Skeletal muscle satellite cell (primary cell): ENCODE data around the gene ARL11.

Experiments
- H3K27me3 ChIP-seq: 2 replicates; pipeline ENCODE4 v1.7.0; 2013; ENCODE audit warnings: low read length; ENCODE audit not compliant: control insufficient read depth, insufficient read depth
- H3K36me3 ChIP-seq: 2 replicates; pipeline ENCODE4 v1.7.0; 2013; ENCODE audit warnings: mild to moderate bottlenecking, control low read depth, low read length; ENCODE audit not compliant: insufficient read depth
- H3K4me1 ChIP-seq: 2 replicates; pipeline ENCODE4 v1.7.0; 2013; ENCODE audit warnings: low read length; ENCODE audit not compliant: control insufficient read depth, insufficient read depth
- H3K4me2 ChIP-seq: 2 replicates; pipeline ENCODE4 v1.7.0; 2013; ENCODE audit warnings: mild to moderate bottlenecking, low read length
- H3K4me3 ChIP-seq: 2 replicates; pipeline ENCODE4 v1.7.0; 2013; ENCODE audit warnings: low read length
- H3K9ac ChIP-seq: 2 replicates; pipeline ENCODE4 v1.7.0; 2013; ENCODE audit warnings: mild to moderate bottlenecking, low read depth, low read length, moderate library complexity
- H3K9me3 ChIP-seq: replicated peaks from 2 replicates; pipeline ENCODE4 v1.7.0; 2013; ENCODE audit warnings: mild to moderate bottlenecking, control low read depth, low read length

Gene ARL11

DNA sequence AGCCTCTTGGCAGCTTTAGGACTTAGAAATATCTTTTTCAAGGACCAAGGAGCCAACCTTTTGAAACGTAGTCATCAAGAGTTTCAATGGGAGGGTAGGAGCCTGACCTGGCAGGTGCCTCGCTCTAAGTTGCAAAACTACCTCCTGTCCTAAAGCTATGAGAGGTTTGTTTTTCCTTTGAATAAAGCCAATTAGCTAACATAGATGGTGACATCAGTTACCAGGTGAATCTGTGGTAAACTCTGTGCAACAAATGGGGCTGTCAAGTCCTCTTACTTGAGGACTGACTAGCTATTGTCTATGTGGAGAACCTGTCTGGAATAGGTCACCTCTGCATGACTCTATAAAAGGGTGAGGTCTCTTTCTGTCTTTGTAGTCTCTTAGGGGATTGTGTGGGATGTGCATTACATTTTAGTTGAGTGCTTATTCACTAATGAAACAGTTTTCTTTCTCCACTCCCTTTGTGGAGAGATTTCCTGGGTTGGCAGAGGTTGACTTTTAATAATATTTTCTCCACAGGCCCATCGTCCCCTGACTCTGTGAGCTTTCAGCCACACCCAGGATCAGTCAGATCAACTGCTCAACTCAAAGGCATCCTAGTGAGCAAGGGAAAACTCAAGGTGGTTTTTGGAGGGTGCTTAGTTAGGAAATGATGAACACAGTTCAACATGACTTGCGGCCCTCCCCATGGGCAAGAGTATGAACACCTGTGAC lies 9.9 kb downstream of the ARL11 start:
- no peak overlapping the region for H3K4me3 ChIP-seq
- H3K4me1 ChIP-seq, result peaks cover 11% of the 10 kb centered on the region

DNA sequence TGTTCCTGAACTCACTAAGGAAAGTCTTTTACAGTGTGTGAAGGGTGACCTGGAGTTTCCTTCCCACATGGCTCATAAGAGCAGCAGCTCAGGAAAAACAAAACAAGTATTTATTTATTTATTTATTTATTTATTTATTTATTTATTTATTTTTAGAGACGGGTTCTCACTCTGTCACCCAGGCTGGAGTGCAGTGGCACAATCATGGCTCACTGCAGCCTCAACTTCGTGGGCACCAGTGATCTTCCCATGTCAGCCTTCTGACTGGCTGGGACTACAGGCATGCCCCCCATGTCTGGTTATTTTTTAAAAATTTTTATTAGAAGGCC lies 10.4 kb downstream of the ARL11 start:
- no peaks in the 10 kb centered on the region for H3K9me3 ChIP-seq
- no peaks in the 10 kb centered on the region for H3K27me3 ChIP-seq
- H3K4me2 ChIP-seq, result no peak overlapping the region
- H3K9ac ChIP-seq, result no peak overlapping the region
- H3K36me3 ChIP-seq, result no peaks in the 10 kb centered on the region
- peaks cover 11% of the 10 kb centered on the region for H3K4me1 ChIP-seq
- no peak overlapping the region for H3K4me3 ChIP-seq

More for the DNA sequence above, 9.9 kb downstream of the ARL11 start:
- H3K9me3 ChIP-seq, result no peaks in the 10 kb centered on the region
- no peak overlapping the region for H3K4me2 ChIP-seq
- no peaks in the 10 kb centered on the region for H3K36me3 ChIP-seq
- no peaks in the 10 kb centered on the region for H3K27me3 ChIP-seq
- no peak overlapping the region for H3K9ac ChIP-seq

DNA sequence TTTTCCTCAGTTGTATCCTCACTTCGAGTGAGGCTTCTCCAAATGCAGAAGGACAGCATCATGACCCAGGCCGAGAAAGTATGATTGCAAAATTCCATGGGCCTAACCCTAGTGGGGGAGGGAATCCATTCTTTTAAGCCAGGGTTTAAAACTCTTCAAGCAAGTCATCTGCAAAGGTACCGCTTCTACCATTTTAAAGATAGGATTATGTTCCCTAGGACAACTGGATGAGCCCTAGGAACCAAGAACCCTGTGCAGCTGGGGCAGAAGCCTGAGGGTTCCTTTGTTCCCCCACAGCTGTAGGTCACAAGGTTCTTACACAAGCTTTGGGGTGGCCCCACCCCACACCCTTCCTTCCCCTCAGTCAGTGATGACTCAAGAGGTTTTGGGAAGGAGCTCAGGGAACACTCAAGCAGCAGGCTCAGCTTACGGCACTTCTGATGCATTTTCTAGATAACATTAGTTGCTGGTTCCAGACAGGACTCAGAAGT lies 13.5 kb downstream of the ARL11 start:
- peaks cover 8% of the 10 kb centered on the region for H3K4me1 ChIP-seq
- no peaks in the 10 kb centered on the region for H3K9me3 ChIP-seq
- H3K4me2 ChIP-seq, result peak overlapping the region; percentile 20
- H3K36me3 ChIP-seq, result no peaks in the 10 kb centered on the region
- H3K9ac ChIP-seq, result no peak overlapping the region
- H3K4me3 ChIP-seq, result no peak overlapping the region
- no peaks in the 10 kb centered on the region for H3K27me3 ChIP-seq

DNA sequence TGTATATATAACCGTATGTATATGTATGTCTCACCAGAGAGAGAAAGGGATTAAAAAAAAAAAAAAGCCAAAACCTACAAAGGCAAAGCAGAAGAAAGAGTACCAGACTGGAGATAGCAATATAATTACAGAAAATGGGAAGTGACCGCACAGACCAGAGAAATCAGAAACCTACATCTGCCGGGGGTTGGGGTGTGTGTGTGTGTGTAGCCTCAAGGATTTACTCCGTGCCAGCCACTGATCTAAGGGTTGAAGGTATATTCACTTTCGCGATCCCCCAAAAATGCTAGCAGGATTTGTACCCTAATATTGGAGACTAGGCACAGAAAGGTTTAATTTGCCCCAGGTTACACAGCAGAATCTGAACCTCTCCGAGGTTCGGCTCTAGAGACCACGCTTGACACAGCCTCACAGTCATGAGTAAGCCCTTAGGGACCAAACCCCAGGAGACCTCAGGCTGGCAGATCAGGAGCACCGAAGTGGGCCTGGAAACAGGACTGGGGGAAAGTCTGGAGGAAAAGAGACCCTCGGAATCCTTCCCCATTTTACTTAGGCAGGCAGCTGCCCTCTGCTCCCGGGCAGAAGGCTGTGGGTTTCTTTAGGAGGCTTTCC lies 14.8 kb downstream of the ARL11 start:
- no peaks in the 10 kb centered on the region for H3K9me3 ChIP-seq
- no peak overlapping the region for H3K4me2 ChIP-seq
- no peaks in the 10 kb centered on the region for H3K27me3 ChIP-seq
- H3K4me3 ChIP-seq, result no peak overlapping the region
- H3K9ac ChIP-seq, result no peak overlapping the region
- H3K4me1 ChIP-seq, result peaks cover 8% of the 10 kb centered on the region
- H3K36me3 ChIP-seq, result no peaks in the 10 kb centered on the region

DNA sequence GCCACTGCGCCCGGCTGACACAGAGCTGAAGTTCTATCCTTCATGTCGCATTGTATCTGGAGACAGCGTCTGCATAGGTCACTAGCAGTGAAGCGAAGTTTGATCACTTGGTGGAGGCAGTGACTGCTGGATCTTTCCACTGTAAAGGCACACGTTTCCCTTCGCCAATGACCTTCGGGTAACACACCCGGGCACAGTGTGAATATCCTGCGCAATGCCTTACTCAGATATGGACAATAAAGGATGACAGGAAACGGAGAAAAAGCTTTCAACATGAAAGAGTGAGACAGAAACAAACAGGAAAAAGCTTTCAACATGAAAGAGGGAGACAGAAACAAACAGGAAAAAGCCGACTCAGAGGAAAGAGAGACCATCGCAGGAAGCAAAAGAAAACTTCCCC lies 17.1 kb downstream of the ARL11 start:
- H3K36me3 ChIP-seq, result no peaks in the 10 kb centered on the region
- H3K4me3 ChIP-seq, result no peak overlapping the region
- H3K9me3 ChIP-seq, result no peaks in the 10 kb centered on the region
- peaks cover 11% of the 10 kb centered on the region for H3K4me1 ChIP-seq
- H3K4me2 ChIP-seq, result no peak overlapping the region
- no peak overlapping the region for H3K9ac ChIP-seq
- no peaks in the 10 kb centered on the region for H3K27me3 ChIP-seq

DNA sequence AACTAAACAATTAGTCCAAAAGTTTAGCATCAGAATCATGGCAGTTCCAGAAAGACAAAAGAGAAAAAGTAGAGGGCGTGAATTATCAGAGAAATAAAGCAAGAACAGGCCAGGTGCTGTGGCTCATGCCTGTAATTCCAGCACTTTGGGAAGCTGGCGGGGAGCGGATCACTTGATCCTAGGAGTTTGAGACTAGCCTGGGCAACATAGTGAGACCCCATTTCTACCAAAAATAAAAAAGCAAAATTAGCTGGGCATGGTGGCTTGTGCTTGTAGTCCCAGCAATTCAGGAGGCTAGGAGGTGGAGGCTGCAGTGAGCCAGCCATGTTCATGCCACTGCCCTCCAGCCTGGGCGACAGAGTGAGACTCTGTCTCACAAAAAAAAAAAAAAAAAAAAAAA lies 18.4 kb downstream of the ARL11 start:
- peaks cover 9% of the 10 kb centered on the region for H3K4me1 ChIP-seq

DNA sequence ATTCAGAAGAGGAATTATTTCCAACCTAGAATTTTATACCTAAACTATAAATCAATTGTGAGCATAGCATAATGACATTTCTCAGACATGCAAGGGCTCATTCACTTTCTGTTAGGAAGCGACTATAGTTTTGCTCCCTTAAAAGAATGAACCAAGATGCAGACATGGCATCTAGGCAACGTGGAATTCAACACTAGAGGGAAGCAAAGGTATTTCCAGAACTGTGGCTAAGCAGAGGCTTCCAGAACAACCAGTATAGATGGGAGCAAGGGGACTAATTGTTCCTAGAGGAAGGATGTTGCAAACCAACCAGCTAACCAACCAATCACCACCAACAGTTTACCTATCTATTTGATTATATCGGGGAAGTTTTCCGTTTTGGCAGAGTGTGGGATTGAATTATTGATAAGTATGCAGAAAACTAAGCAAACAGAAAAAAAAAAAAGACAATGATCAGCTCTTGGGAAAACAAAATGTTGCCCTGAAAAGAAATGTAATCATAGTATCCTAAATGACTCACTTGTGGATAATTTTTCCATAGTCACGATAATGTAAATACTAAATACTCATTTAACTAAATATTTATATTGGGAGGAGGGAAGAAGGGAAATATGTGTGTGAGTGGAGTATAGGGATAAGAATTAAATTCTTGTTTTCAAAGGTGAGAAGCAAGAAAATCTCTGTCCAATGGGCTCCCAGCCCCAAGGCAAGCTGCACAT lies 21.1 kb downstream of the ARL11 start:
- H3K9me3 ChIP-seq, result no peaks in the 10 kb centered on the region
- no peaks in the 10 kb centered on the region for H3K36me3 ChIP-seq
- no peak overlapping the region for H3K9ac ChIP-seq
- no peak overlapping the region for H3K4me2 ChIP-seq
- H3K4me1 ChIP-seq, result peaks cover 3% of the 10 kb centered on the region
- H3K4me3 ChIP-seq, result no peak overlapping the region
- no peaks in the 10 kb centered on the region for H3K27me3 ChIP-seq

More for the DNA sequence above, 18.4 kb downstream of the ARL11 start:
- Histone ChIP-seq H3K9me3 (no peaks in the 10 kb centered on the region), H3K36me3 (no peaks in the 10 kb centered on the region), H3K27me3 (no peaks in the 10 kb centered on the region), H3K4me2 (no peak overlapping the region), H3K9ac (no peak overlapping the region), H3K4me3 (no peak overlapping the region)

DNA sequence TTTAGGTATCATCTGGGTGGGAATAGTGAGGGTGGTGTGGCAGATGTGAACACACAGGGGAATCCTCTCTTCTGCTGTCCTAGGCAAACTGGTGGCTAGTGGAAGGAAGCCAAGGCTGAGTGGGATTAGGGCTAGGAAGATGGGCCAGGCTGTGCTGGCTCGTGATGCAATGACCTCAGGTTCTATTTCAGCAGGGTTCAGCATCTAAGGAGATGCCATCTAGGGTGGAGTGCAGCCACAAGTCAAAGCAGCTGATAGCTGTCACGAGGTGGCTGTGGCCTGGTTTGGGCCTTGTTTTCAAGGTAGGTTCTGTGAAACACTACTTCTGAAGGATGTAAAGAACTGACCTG lies 21.6 kb downstream of the ARL11 start:
- Histone ChIP-seq H3K9ac (no peak overlapping the region), H3K4me1 (peaks cover 3% of the 10 kb centered on the region)

DNA sequence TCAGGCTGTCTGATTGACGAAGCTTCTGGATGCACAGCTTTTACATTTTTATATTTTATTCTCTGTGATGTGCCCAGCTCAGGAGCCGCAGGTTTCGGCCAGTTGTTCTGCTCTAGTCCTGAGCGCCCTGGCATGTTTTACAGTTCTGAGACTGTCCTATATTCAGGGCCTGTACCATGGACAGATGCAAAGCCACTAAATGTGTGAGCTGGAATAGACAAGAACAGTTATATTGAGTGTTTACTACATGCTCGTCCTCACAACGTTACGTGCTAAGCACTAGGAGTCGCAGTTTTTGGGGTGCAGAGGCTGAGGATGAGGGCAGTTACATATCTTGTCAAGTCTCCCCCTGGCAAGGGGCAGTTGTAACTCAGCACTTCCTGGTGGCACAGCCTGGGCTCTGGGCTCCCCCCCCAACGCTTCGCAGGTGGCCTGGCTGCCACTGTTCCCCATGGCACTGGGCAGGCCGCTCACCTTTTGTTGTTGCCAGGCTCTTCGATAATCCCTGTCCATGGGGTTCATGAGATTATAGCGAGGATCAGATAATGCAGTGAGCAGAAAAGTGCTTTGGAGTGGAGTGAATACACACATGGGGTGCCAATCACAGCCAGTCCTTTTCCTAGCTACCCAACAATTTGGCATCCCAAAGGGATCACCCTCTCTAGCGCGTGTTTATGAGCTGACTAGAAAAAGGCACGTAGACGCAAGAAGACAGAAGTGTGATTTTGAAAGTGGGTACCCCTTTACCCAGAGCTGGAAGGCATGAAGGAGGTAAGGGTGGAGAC lies 23.5 kb downstream of the ARL11 start:
- H3K4me3 ChIP-seq, result no peak overlapping the region
- peaks cover 8% of the 10 kb centered on the region for H3K4me1 ChIP-seq
- H3K36me3 ChIP-seq, result no peaks in the 10 kb centered on the region
- H3K9ac ChIP-seq, result no peak overlapping the region
- no peak overlapping the region for H3K4me2 ChIP-seq
- no peaks in the 10 kb centered on the region for H3K27me3 ChIP-seq
- H3K9me3 ChIP-seq, result no peaks in the 10 kb centered on the region

More for the DNA sequence above, 21.6 kb downstream of the ARL11 start:
- Histone ChIP-seq H3K9me3 (no peaks in the 10 kb centered on the region), H3K27me3 (no peaks in the 10 kb centered on the region), H3K4me2 (no peak overlapping the region), H3K36me3 (no peaks in the 10 kb centered on the region), H3K4me3 (no peak overlapping the region)

DNA sequence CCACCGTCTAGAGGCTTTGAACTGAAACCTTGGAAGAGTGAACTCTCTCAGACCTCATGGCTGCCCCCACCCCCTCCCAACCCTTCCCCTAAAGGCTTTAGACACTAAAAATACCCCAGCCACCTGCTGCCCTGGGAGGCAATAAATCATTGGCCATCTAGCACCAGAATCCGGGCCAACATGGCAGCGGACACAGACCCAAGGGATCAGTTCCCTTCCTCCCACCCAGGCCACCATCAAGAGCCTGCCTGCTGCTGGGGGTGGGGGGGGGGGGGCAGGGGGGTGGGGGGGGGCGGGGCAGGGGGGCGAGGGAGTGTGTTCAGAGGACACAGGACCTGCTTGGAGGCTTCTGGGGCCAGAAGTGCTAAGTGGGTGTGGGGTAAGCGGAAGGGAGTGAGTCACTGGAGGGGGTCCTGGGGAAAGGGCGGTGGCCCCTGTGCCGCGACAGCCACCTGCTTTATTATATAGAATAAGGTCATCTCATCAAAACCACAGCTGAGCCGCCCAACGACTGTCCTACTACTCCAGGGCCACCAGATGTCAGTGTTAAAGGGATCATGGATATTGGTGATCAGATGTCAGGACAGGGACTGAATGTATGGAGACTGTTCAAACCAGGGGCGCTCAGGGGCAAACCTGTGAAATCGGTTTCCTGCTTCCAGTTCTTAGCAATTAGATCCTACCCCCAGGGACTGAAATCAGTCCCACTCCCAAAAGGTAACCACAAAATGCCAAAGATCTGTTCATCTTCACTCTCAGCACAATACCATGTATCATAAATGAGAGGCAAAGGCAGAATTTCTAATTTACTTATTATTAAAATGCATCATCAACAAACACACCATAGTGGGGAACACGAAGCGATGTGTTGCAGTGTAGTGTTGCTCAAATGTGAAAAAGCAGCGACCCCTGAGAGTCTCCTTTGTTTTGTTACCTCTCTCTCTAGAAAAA lies 24.3 kb downstream of the ARL11 start:
- Histone ChIP-seq H3K9ac (no peak overlapping the region), H3K4me1 (peaks cover 8% of the 10 kb centered on the region), H3K4me3 (no peak overlapping the region), H3K36me3 (peaks cover under 1% of the 10 kb centered on the region), H3K27me3 (no peaks in the 10 kb centered on the region), H3K4me2 (no peak overlapping the region), H3K9me3 (no peaks in the 10 kb centered on the region)
